Esophagus (tissue), 2 donors: ENCODE measurements around the gene MTLN. TPM values are rescaled to one million over a fixed set of nuclear protein-coding genes. Genes with fewer than 3 reads are reported as not detected.
A peak's percentile ranks its signal among the peaks of the same experiment; 100 is the strongest.
"Not testable (repeated sequence)": the region's sequence is repeated elsewhere in the genome, so short reads cannot be mapped to it uniquely, and the experiment has no call there.

Experiments
- H3K27ac ChIP-seq, 2 donors: one replicate each; pipeline ENCODE4 v1.5.1; 2013; ENCODE audit warnings: low read depth in 2 of 2, mild to moderate bottlenecking in 2 of 2, inconsistent platforms in 1 of 2, low read length in 1 of 2, moderate library complexity in 1 of 2
- H3K27me3 ChIP-seq, 2 donors: one replicate each; pipeline ENCODE4 v1.6.1; 2013; ENCODE audit warnings: low read length in 2 of 2, control low read depth in 1 of 2, mild to moderate bottlenecking in 1 of 2; ENCODE audit not compliant: insufficient read depth in 2 of 2, control insufficient read depth in 1 of 2
- H3K36me3 ChIP-seq, 2 donors: one replicate each; pipeline ENCODE4 v1.6.1; 2013; ENCODE audit warnings: low read length in 1 of 2; ENCODE audit not compliant: control insufficient read depth in 2 of 2, insufficient read depth in 2 of 2
- H3K4me1 ChIP-seq, 2 donors: one replicate each; pipeline ENCODE4 v1.6.1; 2013; ENCODE audit warnings: low read length in 1 of 2; ENCODE audit not compliant: control insufficient read depth in 2 of 2, insufficient read depth in 2 of 2
- H3K4me3 ChIP-seq, 2 donors: one replicate each; pipeline ENCODE4 v1.5.1; 2013; ENCODE audit warnings: low read length in 2 of 2, mild to moderate bottlenecking in 2 of 2, low read depth in 1 of 2, moderate library complexity in 1 of 2
- H3K9me3 ChIP-seq, 2 donors: one replicate each; pipeline ENCODE4 v1.6.1; 2013; ENCODE audit warnings: mild to moderate bottlenecking in 2 of 2, low read depth in 1 of 2, low read length in 1 of 2, moderate library complexity in 1 of 2; ENCODE audit not compliant: control insufficient read depth in 2 of 2, insufficient read depth in 1 of 2
- WGBS, 2 donors: extraction: QIAGEN DNeasy Blood & Tissue Kit; methylation state at CpG; one replicate each; pipeline ENCODE4 v1.1.7; 2013; 5-methylcytosine and 5-hydroxymethylcytosine counted together
- polyA plus RNA-seq, 2 donors: library from polyadenylated mRNA; stranded (reverse); fragments of 200-250 nt; gene quantifications; one replicate each; pipeline ENCODE4 v1.2.3, GENCODE V29; 2013
- donor health status: healthy with polysubstance abuse.
- donor health status: Bipolar disorder and iron deficiency.

MTLN gene
- polyA plus RNA-seq, 2 donors, result 127 to 188 TPM

DNA sequence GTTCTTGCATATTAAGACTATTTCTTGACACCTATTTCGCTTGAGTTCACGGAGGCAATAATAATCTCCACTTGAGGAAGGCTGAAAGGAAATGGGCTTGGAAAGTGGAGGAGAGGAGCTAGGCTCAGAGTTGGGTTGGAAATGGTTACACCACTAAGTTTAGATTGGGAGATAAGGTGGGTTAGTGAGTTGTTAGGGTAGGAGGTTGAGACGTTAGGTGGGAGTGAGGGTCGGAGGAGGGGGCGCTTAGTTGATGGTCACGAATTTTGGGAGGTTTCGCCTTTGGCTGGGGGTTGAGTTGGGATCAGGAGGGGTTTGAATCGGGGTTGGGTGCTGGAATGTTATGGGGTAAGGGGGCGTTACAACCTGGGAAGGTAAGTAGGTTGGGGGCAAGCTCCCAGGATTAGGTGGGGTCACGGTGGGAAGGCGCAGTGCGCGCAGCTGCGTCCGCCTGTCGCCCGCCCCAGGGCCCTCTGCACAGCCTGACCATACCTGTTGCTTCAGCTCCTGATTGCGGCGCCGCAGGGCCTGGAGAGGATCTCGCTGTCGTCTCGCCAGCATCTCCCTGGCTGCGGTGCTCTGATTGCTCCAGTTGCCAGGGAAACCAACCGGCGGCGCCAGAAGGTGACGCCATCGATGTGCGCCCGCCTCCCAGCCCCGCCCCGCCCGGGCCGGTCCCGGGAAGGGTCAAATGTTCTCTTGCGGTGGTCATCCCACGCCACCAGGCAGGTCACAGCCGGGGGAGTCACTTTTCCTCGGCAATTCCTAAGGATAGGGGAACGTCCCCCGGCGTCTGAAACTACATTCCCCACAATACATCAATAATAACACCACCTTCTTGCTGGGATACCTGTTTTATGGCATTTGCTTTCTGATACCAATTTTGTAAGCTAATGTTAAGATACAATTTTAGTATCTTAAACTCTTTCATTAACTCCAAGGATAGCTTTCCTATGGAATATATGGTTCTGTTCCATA, 7.7 kb downstream of the MTLN start, which contains the start of gene NPHP1:
Gene NPHP1, minus strand, starts transcription at position 606 of the 978 bp plus-strand sequence. Its CDS starts 45 bp downstream, at position 561.
- H3K36me3 ChIP-seq, result peaks cover 0 to 2% of the 10 kb centered on the region in 2 donors
- 2% methylated on average over 35 to 43 of the region's 43 CpGs for WGBS, 2 donors
- peak within 1 kb of the TSS; percentile 65 to 78 for H3K4me3 ChIP-seq
- peak within 1 kb of the TSS; percentile 60 to 73 for H3K27ac ChIP-seq
- no peaks in the 10 kb centered on the region for H3K9me3 ChIP-seq
- H3K4me1 ChIP-seq, result peaks cover 0 to 3% of the 10 kb centered on the region in 2 donors
- no peaks in the 10 kb centered on the region for H3K27me3 ChIP-seq

DNA sequence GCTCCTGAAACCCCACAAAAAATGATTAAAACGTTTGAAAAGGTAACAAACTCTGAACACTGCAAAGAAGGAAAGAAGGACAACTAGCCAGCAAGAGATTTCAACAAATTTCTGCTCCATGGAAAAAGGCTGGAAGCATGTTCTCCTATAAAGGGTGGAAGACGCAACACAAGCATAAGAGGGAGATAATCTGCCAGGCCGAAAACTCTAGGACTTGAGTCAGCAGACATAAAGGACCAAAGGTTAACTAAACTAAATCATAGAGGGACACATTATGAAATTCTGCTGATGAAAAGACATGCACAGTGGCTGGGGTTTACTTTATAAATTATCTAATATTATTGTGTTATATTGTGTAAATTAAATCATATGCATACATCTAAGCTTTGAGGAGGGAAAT, 14.3 kb downstream of the MTLN start:
- no peaks in the 10 kb centered on the region for H3K9me3 ChIP-seq
- no peaks in the 10 kb centered on the region for H3K27me3 ChIP-seq
- no peaks in the 10 kb centered on the region for H3K36me3 ChIP-seq
- H3K27ac ChIP-seq, result no peak overlapping the region
- 73 to 76% methylated on average over 3 of the region's 3 CpGs for WGBS, 2 donors
- H3K4me3 ChIP-seq, result no peak overlapping the region
- no peaks in the 10 kb centered on the region for H3K4me1 ChIP-seq

DNA sequence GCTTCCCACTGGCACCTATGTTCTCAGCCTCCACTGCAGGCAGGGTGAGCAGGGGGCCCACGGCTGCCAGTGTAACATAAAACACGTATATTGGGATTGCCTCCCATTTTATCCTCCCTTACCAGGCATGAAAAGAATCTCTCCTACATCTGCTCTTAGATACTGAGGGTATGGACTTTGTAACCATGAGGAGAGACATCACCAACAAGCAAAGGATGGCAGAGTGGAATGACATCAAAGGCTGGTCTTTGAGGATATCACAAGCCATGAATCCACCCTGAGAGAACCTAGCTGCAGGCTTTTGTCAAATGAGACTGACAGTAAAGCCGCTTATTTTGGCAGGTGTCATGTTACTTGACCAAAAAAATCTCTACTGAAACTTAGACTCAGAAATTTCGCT, 14.9 kb downstream of the MTLN start:
- WGBS, 2 donors, result 75 to 86% methylated on average over 4 of the region's 4 CpGs
- no peaks in the 10 kb centered on the region for H3K27me3 ChIP-seq
- no peak overlapping the region for H3K4me3 ChIP-seq
- H3K27ac ChIP-seq, result no peak overlapping the region
- H3K4me1 ChIP-seq, result no peaks in the 10 kb centered on the region
- H3K9me3 ChIP-seq, result no peaks in the 10 kb centered on the region
- H3K36me3 ChIP-seq, result no peaks in the 10 kb centered on the region

DNA sequence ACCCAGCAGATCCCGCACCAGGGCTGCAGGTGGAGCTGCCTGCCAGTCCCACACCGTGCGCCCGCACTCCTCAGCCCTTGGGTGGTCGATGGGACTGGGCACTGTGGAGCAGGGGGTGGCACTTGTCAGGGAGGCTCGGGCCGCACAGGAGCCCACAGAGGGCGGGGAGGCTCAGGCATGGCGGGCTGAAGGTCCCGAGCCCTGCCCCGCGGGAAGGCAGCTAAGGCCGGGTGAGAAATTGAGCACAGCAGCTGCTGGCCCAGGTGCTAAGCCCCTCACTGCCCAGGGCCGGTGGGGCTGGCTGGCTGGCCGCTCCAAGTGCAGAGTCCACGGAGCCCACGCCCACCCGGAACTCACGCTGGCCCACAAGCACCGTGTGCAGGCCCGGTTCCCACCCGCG, 22.2 kb downstream of the MTLN start:
- not testable (repeated sequence) for H3K27ac ChIP-seq, H3K27me3 ChIP-seq, H3K36me3 ChIP-seq, H3K4me1 ChIP-seq, H3K4me3 ChIP-seq, H3K9me3 ChIP-seq
- 96 to 97% methylated on average over 20 to 23 of the region's 23 CpGs for WGBS, 2 donors

DNA sequence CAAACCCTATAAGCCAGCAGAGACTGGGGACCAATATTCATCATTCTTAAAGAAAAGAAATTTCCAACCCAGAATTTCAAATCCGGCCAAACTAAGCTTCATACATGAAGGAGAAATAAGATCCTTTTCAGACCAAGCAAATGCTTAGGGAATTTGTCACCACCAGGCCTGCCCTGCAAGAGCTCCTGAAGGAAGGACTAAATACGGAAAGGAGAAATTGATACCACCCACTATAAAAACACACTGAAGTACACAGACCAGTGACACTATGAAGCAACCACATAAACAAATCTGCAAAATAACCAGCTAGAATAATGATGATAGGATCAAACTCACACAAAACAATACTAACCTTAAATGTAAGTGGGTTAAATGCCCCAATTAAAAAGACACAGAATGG, 29.9 kb downstream of the MTLN start:
- H3K9me3 ChIP-seq, result peaks cover 0 to 6% of the 10 kb centered on the region in 2 donors
- no peaks in the 10 kb centered on the region for H3K27me3 ChIP-seq
- no peaks in the 10 kb centered on the region for H3K4me1 ChIP-seq
- no peak overlapping the region for H3K27ac ChIP-seq
- WGBS, 2 donors, result 90 to 96% methylated on average over 2 of the region's 2 CpGs
- H3K4me3 ChIP-seq, result no peak overlapping the region
- H3K36me3 ChIP-seq, result no peaks in the 10 kb centered on the region

DNA sequence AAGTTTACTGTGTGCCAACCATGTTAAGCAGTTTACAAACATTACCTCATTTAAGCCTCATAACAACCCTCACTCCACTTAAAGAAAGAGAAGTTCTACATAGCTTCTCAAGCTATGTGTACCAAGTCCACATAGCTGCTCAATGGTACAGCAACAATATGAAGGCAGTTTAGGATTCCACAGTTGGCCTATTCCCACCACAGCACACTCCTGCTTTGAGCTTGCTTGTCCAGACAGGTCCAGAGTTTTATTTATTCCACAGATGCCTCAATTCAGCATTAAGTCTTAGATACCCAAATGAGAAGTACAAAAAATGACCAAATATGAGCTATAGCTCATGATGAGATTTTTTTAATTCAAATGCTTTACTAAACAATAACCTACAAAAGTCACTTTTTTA, 32.3 kb downstream of the MTLN start:
- Histone ChIP-seq H3K36me3 (no peaks in the 10 kb centered on the region), H3K27me3 (no peaks in the 10 kb centered on the region), H3K27ac (no peak overlapping the region), H3K9me3 (peaks cover 0 to 6% of the 10 kb centered on the region in 2 donors), H3K4me3 (no peak overlapping the region), H3K4me1 (no peaks in the 10 kb centered on the region)

DNA sequence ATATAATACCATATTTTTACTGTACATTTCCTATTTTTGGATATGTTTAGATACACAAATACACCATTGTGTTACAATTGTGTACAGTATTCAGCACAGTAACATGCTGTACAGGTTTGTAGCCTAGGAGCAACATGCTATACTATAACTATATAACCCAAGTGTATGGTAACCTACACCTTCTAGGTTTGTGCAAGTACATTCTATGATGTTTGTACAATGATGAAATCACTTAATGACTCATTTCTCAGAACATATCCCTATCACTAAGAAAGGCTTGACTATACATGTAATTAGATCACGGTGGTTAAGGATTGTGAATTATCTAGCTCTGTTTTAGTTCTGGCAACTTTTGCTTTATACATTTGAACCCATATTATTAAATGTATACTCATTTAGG, 38.8 kb downstream of the MTLN start:
- Histone ChIP-seq H3K9me3 (no peaks in the 10 kb centered on the region), H3K4me3 (no peak overlapping the region), H3K4me1 (no peaks in the 10 kb centered on the region), H3K27ac (no peak overlapping the region), H3K27me3 (no peaks in the 10 kb centered on the region), H3K36me3 (no peaks in the 10 kb centered on the region)
- 41 to 61% methylated on average over 1 of the region's 1 CpG for WGBS, 2 donors

DNA sequence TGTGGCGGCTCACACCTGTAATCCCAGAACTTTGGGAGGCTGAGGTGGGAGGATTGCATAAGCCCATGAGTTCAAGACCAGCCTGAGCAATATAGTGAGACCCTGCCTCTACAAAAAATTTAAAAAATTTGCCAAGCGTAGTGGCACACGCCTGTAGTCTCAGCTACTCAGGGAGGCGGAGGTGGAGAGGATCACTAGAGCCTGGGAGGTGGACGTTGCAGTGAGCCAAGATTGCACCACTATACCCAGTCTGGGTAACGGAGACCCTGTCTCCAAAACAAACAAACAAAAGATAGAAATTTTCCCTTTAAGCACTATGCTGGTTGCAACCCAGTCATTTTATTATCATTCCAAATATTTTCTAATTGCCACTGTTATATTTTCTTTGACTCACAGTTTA, 39.8 kb downstream of the MTLN start:
- Histone ChIP-seq H3K4me1 (no peaks in the 10 kb centered on the region), H3K27me3 (no peaks in the 10 kb centered on the region), H3K36me3 (no peaks in the 10 kb centered on the region), H3K27ac (no peak overlapping the region), H3K4me3 (no peak overlapping the region), H3K9me3 (no peaks in the 10 kb centered on the region)
- WGBS, 2 donors, result 91 to 93% methylated on average over 6 of the region's 6 CpGs

DNA sequence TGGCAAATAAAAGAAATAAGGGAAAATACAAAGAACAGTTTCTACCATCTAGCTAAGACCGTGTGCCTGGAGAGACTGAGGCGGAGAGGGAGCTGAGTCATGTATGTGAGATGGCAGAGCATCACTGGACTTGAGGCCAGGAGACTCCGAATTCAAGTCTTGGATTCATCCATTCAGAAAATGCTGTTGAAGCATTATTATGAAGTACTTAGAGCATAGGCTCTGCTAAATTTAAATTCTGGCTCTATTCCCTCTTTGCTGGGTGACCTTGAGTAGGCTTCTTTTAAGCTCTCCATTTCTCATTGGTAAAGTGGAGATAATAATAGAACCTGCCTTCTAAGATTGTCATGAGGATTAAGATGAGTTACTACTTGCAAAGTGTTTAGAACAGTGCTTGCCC, 42.2 kb downstream of the MTLN start:
- Histone ChIP-seq H3K36me3 (no peaks in the 10 kb centered on the region), H3K27ac (no peak overlapping the region), H3K9me3 (no peaks in the 10 kb centered on the region), H3K4me3 (no peak overlapping the region), H3K27me3 (no peaks in the 10 kb centered on the region), H3K4me1 (no peaks in the 10 kb centered on the region)
- 91 to 92% methylated on average over 3 of the region's 3 CpGs for WGBS, 2 donors
